OCI-LY7 (cell line): ENCODE results near the gene PXN. TPM values are rescaled to one million over a fixed set of nuclear protein-coding genes. Genes with fewer than 3 reads are reported as not detected.

ENCODE experiments used
- BruUV-seq: library from RNA; stranded (reverse); fragments of 400-500 nt; replicated peaks from 2 replicates; lab custom pipeline; 2021; lab: Mats Ljungman, UMichigan
- CTCF ChIA-PET: fragments of 300-600 bp; sonication (Branson Sonifier 250); formaldehyde crosslinking; loops from one replicate; lab custom pipeline; 2022; ENCODE audit warnings: antibody characterized with exemption; ENCODE audit not compliant: unreplicated experiment; lab: Charles Lee
- POLR2A ChIA-PET: fragments of 300-600 bp; sonication (Branson Sonifier 250); formaldehyde crosslinking; loops from one replicate; lab custom pipeline; 2022; ENCODE audit warnings: antibody characterized with exemption; lab: Charles Lee
- DNase-seq: peaks from one replicate; pipeline ENCODE4 v3.0.0-alpha.2; 2015; ENCODE audit warnings: low spot score
- H2AFZ ChIP-seq: fragments of 200-600 bp; sonication (generic), shearing (Covaris generic); 2 replicates; pipeline ENCODE4 v1.6.1; 2014; ENCODE audit warnings: mild to moderate bottlenecking, antibody characterized with exemption, low read length, moderate library complexity
- H3K27ac ChIP-seq: fragments of 200-600 bp; sonication (generic); 2 replicates; pipeline ENCODE4 v1.5.1; 2014; ENCODE audit warnings: mixed run types, low read depth, mild to moderate bottlenecking, moderate library complexity, low read length, inconsistent platforms; ENCODE audit not compliant: poor library complexity, severe bottlenecking
- H3K36me3 ChIP-seq: fragments of 200-600 bp; sonication (generic); 2 replicates; pipeline ENCODE4 v1.6.1; 2014; ENCODE audit warnings: mild to moderate bottlenecking, antibody characterized with exemption, low read length, moderate library complexity, mixed read lengths; ENCODE audit not compliant: insufficient read depth
- H3K4me1 ChIP-seq: fragments of 200-600 bp; sonication (generic); 2 replicates; pipeline ENCODE4 v1.5.1; 2014; ENCODE audit warnings: mild to moderate bottlenecking, low read length; ENCODE audit not compliant: insufficient read depth, poor library complexity, severe bottlenecking
- H3K4me2 ChIP-seq: fragments of 200-600 bp; sonication (generic); 2 replicates; pipeline ENCODE4 v1.6.1; 2014; ENCODE audit warnings: mild to moderate bottlenecking, low read length
- H3K4me3 ChIP-seq: fragments of 200-600 bp; sonication (generic); 2 replicates; pipeline ENCODE4 v1.5.1; 2014; ENCODE audit warnings: mild to moderate bottlenecking, low read depth, low read length; ENCODE audit not compliant: poor library complexity, severe bottlenecking
- H3K79me2 ChIP-seq: fragments of 200-600 bp; sonication (generic); 2 replicates; pipeline ENCODE4 v1.6.1; 2016; ENCODE audit warnings: low read depth, mild to moderate bottlenecking, low read length, moderate library complexity, mixed read lengths; ENCODE audit not compliant: insufficient read depth
- H3K9me2 ChIP-seq: fragments of 200-600 bp; sonication (generic); 2 replicates; pipeline ENCODE4 v1.6.1; 2016; ENCODE audit warnings: mild to moderate bottlenecking, low read length, mixed read lengths; ENCODE audit not compliant: insufficient read depth
- H3K9me3 ChIP-seq: fragments of 200-600 bp; sonication (generic); 2 replicates; pipeline ENCODE4 v1.6.1; 2014; ENCODE audit warnings: mild to moderate bottlenecking, mixed run types, low read length, mixed read lengths
- H4K20me1 ChIP-seq: fragments of 200-600 bp; sonication (generic); 2 replicates; pipeline ENCODE4 v1.6.1; 2014; ENCODE audit warnings: mild to moderate bottlenecking, antibody characterized with exemption, low read length, moderate library complexity, mixed read lengths; ENCODE audit not compliant: insufficient read depth
- EZH2phosphoT487 ChIP-seq: fragments of 200-600 bp; sonication (generic); IDR thresholded peaks from 2 replicates; pipeline ENCODE4 v1.6.1; 2018; ENCODE audit warnings: low read depth, borderline replicate concordance, mild to moderate bottlenecking, mixed run types, antibody characterized with exemption, low read length, moderate library complexity, mixed read lengths
- intact Hi-C: fragments of 100-400 bp; cut with micrococcal nuclease; formaldehyde crosslinking; loops from one replicate; pipeline ENCODE4 v1.10.0; 2022; ENCODE audit not compliant: unreplicated experiment
- total RNA-seq, 2 experiments: library from RNA; depleted of rRNA in 1 of 2; stranded (reverse); fragments of >200 nt in 1 of 2; shearing (Covaris generic) in 1 of 2; gene quantifications; 2 replicates each; pipeline ENCODE4 v1.2.3, GENCODE V29; 2014 to 2022
- TF ChIP-seq, protein P1 (sequence below): fragments of 200-600 bp; sonication (generic); conservative IDR thresholded peaks from 2 replicates; pipeline ENCODE4 v1.5.1; 2014; ENCODE audit warnings: mild to moderate bottlenecking, antibody characterized with exemption, low read length, moderate library complexity, mixed read lengths

Gene PXN
- total RNA-seq, 2 experiments from 2014 or later = 8.6 to 22.9 TPM

DNA sequence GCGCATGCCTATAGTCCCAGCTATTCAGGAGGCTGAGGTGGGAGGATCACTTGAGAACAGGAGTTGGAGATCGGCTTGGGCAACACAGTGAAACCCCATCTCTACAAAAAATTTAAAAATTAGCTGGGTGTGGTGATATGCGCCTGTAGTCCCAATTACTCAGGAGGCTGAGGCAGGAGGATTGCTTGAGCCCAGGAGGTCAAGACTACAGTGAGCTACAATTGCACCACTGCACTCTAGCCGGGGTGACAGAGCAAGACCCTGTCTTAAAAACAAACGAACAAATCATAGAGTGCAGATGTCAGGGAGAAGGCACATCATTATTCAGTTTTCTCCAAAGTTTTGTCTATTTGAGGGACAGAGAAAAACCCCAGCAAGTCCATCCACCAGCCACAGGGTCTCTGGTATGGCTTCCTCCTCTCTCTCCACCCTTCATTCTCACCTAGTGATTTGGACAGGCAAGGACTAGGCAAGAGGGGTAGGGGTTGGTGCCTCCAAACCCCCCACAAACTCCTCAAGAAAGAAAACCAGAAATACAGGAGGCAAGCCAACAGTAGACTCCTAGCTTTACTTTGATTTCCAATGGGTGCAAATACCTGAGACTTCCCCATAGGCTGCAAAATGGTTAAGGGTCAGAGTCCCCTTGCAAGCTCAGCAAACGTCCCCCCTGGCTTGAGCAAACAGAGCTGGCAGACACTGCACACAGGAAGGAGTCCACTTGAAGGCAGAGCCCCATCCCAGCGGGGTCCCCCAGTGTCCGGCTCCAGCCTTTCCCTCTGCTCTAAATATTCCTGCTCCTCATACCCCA is 38.1 kb downstream of the PXN start:
- ChIA-PET POLR2A (interaction anchor here (0.6 to 4.8 kb wide), 16 partner anchors 10 to 1639 kb away, joined by 3 to 75 read pairs (median 4); partner anchors contain the start of genes PXN, RNU4-1, RNU4-2 and RPLP0), CTCF (interaction anchor here (0.6 to 3.5 kb wide), 9 partner anchors 11 to 659 kb away, joined by 3 to 68 read pairs (median 4); partner anchors contain the start of genes PXN and RNU4-1)
- Histone ChIP-seq H3K4me3 (no peak overlapping the region), H2AFZ (no peak overlapping the region), H3K79me2 (no peaks in the 10 kb centered on the region), H3K36me3 (no peaks in the 10 kb centered on the region), H3K9me2 (no peaks in the 10 kb centered on the region), H3K9me3 (no peaks in the 10 kb centered on the region), H3K4me2 (no peak overlapping the region), H3K27ac (no peak overlapping the region), H4K20me1 (no peaks in the 10 kb centered on the region), H3K4me1 (peaks cover 57% of the 10 kb centered on the region)
- BruUV-seq = no TSS peak
- TF ChIP-seq EZH2phosphoT487 = no peak
- TF ChIP-seq, protein P1, sequence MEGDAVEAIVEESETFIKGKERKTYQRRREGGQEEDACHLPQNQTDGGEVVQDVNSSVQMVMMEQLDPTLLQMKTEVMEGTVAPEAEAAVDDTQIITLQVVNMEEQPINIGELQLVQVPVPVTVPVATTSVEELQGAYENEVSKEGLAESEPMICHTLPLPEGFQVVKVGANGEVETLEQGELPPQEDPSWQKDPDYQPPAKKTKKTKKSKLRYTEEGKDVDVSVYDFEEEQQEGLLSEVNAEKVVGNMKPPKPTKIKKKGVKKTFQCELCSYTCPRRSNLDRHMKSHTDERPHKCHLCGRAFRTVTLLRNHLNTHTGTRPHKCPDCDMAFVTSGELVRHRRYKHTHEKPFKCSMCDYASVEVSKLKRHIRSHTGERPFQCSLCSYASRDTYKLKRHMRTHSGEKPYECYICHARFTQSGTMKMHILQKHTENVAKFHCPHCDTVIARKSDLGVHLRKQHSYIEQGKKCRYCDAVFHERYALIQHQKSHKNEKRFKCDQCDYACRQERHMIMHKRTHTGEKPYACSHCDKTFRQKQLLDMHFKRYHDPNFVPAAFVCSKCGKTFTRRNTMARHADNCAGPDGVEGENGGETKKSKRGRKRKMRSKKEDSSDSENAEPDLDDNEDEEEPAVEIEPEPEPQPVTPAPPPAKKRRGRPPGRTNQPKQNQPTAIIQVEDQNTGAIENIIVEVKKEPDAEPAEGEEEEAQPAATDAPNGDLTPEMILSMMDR = no peak
- no peak for DNase-seq
- intact Hi-C loops = loop anchor here (1.0 to 10.0 kb wide), 4 partner anchors 38 to 207 kb away; partner anchors contain the start of genes COX6A1, PXN and RNU4-2

DNA sequence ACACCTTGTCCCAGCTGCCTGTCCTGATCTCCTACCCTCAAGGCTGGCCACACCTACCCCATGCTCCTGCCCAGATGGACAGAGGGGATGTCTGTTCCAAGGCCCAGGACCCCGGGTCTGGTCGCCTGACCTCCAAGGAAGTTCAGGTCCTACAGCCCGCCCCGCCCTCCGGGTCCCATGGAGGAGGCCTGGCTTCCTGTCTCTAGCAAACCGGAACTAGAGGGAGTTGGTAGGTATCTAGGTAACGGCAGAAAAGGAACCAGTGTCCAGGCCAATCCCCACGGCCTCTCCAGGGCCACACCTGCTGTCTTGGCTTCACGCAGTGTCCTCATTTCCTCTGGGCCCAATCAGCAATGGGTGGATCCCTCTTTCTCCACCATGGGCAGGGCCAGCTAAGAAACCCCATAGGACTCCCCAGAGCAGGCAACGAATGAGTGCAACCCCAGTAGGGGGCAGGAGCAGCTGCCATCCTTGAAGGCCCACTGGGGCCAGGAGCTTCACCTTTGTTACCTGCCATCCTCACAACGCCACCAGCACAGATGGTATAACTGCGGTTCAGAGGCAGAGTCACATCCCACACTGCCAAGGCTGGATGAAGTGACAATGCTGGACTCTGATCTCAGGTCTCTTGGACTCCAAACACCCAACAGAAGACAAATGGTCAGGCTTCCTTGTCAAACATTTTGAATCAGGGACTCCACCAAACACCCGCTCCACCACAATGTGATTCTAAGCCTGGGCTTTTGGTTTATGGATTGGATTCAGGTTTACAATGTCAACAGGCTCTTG is 39.5 kb downstream of the PXN start:
- no peak for TF ChIP-seq EZH2phosphoT487
- TF ChIP-seq, protein P1 = peak; percentile 58
- Histone ChIP-seq H4K20me1 (no peaks in the 10 kb centered on the region), H3K9me3 (no peaks in the 10 kb centered on the region), H3K4me2 (peak overlapping the region; percentile 13; the same call in 1 of the 2 replicates), H3K4me1 (peaks cover 48% of the 10 kb centered on the region), H3K36me3 (no peaks in the 10 kb centered on the region), H3K27ac (no peak overlapping the region), H3K79me2 (no peaks in the 10 kb centered on the region), H3K9me2 (no peaks in the 10 kb centered on the region), H3K4me3 (no peak overlapping the region), H2AFZ (peak overlapping the region; percentile 13; the same call in 1 of the 2 replicates)
- POLR2A ChIA-PET = interaction anchor here (0.6 to 4.8 kb wide), 7 partner anchors 14 to 65 kb away, joined by 3 to 75 read pairs (median 4); partner anchors contain the start of genes PXN, RNU4-1, RNU4-2 and RPLP0
- BruUV-seq = no TSS peak
- CTCF ChIA-PET = no interaction called here
- intact Hi-C loops = loop anchor here (10.0 kb wide), 1 partner anchor 209 kb away; the partner anchor contains the start of gene COX6A1
- peak; percentile 49 for DNase-seq
